SK-N-SH treated with all-trans-retinoic acid at 6 μM for 48 hours (cell line): Measurements from ENCODE around the gene AP2M1.

Experiments
- ATAC-seq: fragments of 200-7000 bp; cut with Tn5 transposase; 3 replicates; pipeline ENCODE4 v1.9.1; 2020; ENCODE audit warnings: mild to moderate bottlenecking, moderate library complexity
- BACH2 ChIP-seq: fragments of 250-450 bp; sonication (Bioruptor Pico); IDR thresholded peaks from 2 replicates; pipeline ENCODE4 v1.9.0; 2021; ENCODE audit warnings: mild to moderate bottlenecking, borderline replicate concordance
- CREB5 ChIP-seq: fragments of 250-450 bp; sonication (Bioruptor Pico); IDR thresholded peaks from 2 replicates; pipeline ENCODE4 v1.5.1; 2020; ENCODE audit warnings: low read depth, mild to moderate bottlenecking, moderate library complexity
- CSDC2 ChIP-seq: fragments of 250-450 bp; sonication (Bioruptor Pico); IDR thresholded peaks from 2 replicates; pipeline ENCODE4 v1.5.0; 2020; ENCODE audit warnings: mild to moderate bottlenecking, moderate library complexity
- CSRNP3 ChIP-seq: fragments of 250-450 bp; sonication (Bioruptor Pico); IDR thresholded peaks from 2 replicates; pipeline ENCODE4 v1.5.1; 2021; ENCODE audit warnings: mild to moderate bottlenecking, moderate library complexity
- ESRRG ChIP-seq: fragments of 250-450 bp; sonication (Bioruptor Pico); IDR thresholded peaks from 2 replicates; pipeline ENCODE4 v1.6.1; 2021; ENCODE audit warnings: mild to moderate bottlenecking
- GLIS3 ChIP-seq: fragments of 250-450 bp; sonication (Bioruptor Pico); IDR thresholded peaks from 2 replicates; pipeline ENCODE4 v1.5.0; 2020; ENCODE audit warnings: mild to moderate bottlenecking, moderate library complexity
- ISL1 ChIP-seq: fragments of 250-450 bp; sonication (Bioruptor Pico); IDR thresholded peaks from 2 replicates; pipeline ENCODE4 v2.1.2; 2022; ENCODE audit warnings: mild to moderate bottlenecking, moderate library complexity
- OSR1 ChIP-seq: fragments of 250-450 bp; sonication (Bioruptor Pico); IDR thresholded peaks from 2 replicates; pipeline ENCODE4 v1.8.0; 2022; ENCODE audit warnings: moderate library complexity, mild to moderate bottlenecking, inconsistent platforms
- PATZ1 ChIP-seq: fragments of 250-450 bp; sonication (Bioruptor Pico); IDR thresholded peaks from 2 replicates; pipeline ENCODE4 v1.8.0; 2020; ENCODE audit warnings: mild to moderate bottlenecking, moderate library complexity, borderline replicate concordance
- PPARA ChIP-seq: fragments of 250-450 bp; sonication (Bioruptor Pico); IDR thresholded peaks from 2 replicates; pipeline ENCODE4 v1.5.0; 2020; ENCODE audit warnings: mild to moderate bottlenecking, borderline replicate concordance
- RARB ChIP-seq: fragments of 250-450 bp; sonication (Bioruptor Pico); IDR thresholded peaks from 2 replicates; pipeline ENCODE4 v1.8.0; 2021; ENCODE audit warnings: mild to moderate bottlenecking, moderate library complexity
- SNAI2 ChIP-seq: fragments of 250-450 bp; sonication (Bioruptor Pico); IDR thresholded peaks from 2 replicates; pipeline ENCODE4 v1.5.0; 2020; ENCODE audit warnings: mild to moderate bottlenecking, moderate library complexity
- TCF4 ChIP-seq: fragments of 250-450 bp; sonication (Bioruptor Pico); IDR thresholded peaks from 2 replicates; pipeline ENCODE4 v1.8.0; 2021; ENCODE audit warnings: mild to moderate bottlenecking, moderate library complexity, borderline replicate concordance
- TOX ChIP-seq: fragments of 250-450 bp; sonication (Bioruptor Pico); IDR thresholded peaks from 2 replicates; pipeline ENCODE4 v1.8.0; 2021; ENCODE audit warnings: mild to moderate bottlenecking, moderate library complexity, borderline replicate concordance
- ZC3H10 ChIP-seq: fragments of 250-450 bp; sonication (Bioruptor Pico); IDR thresholded peaks from 2 replicates; pipeline ENCODE4 v1.5.1; 2021; ENCODE audit warnings: mild to moderate bottlenecking, moderate library complexity
- ZFP3 ChIP-seq: fragments of 250-450 bp; sonication (Bioruptor Pico); IDR thresholded peaks from 2 replicates; pipeline ENCODE4 v1.5.0; 2020; ENCODE audit warnings: mild to moderate bottlenecking, moderate library complexity
- ZFP30 ChIP-seq: fragments of 450-650 bp; formaldehyde crosslinking; IDR thresholded peaks from 2 replicates; pipeline ENCODE4 v1.5.0; 2022; ENCODE audit warnings: mild to moderate bottlenecking, moderate library complexity
- ZNF565 ChIP-seq: fragments of 450-650 bp; formaldehyde crosslinking; conservative IDR thresholded peaks from 2 replicates; pipeline ENCODE4 v1.5.0; 2020; ENCODE audit warnings: low read depth, mild to moderate bottlenecking, moderate library complexity
- ZNF70 ChIP-seq: fragments of 450-650 bp; formaldehyde crosslinking; IDR thresholded peaks from 2 replicates; pipeline ENCODE4 v1.5.0; 2020; ENCODE audit warnings: mild to moderate bottlenecking, moderate library complexity
- ZNF8 ChIP-seq: fragments of 450-650 bp; formaldehyde crosslinking; IDR thresholded peaks from 2 replicates; pipeline ENCODE4 v1.5.0; 2020; ENCODE audit warnings: mild to moderate bottlenecking, moderate library complexity

AP2M1 gene

DNA sequence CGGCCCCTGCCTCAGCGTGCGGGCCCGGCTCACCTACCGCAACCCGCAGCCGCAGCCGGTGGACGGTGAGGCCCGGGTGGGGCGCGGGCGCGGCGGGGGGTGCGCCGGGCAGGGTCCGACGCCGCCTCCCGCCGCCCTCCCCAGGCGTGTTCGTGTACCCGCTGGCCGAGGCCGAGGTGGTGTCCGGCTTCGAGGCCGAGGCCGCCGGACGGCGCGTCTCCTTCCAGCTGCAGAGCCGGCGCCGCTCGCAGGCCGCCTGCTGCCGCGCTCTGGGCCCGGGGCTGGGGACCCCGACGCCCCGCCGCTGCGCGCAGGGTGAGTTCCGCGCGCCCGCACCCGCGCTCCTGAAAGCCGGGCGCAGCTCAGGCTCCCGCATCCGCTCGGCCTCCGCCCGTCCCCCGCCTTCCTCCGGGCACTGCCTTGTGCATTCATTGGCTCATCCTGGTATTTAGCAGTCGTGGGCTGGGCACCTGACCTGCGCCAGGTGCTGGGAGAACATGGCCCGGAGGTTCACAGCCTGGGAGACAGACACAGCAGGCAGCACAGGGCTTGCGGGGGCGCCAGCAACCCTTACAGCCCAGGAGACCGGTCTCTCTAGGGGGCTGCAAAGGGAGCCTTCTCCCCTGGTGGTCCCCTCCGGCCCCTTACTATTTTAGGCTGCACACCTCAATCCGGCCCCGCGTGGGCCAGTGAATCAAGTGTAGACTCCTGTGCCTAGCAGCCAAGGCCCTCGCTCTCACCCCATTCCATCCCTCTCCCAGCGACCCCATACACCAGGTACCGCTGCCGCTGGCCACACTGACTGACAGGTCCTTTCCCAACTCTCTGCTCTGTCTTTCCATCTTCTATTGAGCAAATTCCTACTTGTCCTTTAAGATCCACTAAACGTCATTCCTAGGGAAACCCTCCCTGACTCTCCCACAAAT is 56.2 kb downstream of the AP2M1 start:
- no peak for TF ChIP-seq PPARA (CRISPR knock-in tag)
- TF ChIP-seq TOX (CRISPR knock-in tag) = no peak
- no peak for TF ChIP-seq GLIS3 (CRISPR knock-in tag)
- TF ChIP-seq SNAI2 (CRISPR knock-in tag) = no peak
- TF ChIP-seq BACH2 (CRISPR knock-in tag) = no peak
- TF ChIP-seq ZC3H10 (CRISPR knock-in tag) = no peak
- no peak for TF ChIP-seq ZFP3 (CRISPR knock-in tag)
- TF ChIP-seq ESRRG (CRISPR knock-in tag) = no peak
- no peak for TF ChIP-seq CREB5 (CRISPR knock-in tag)
- no peak for TF ChIP-seq ISL1 (CRISPR knock-in tag)
- TF ChIP-seq OSR1 (CRISPR knock-in tag) = no peak
- ATAC-seq = no peak

DNA sequence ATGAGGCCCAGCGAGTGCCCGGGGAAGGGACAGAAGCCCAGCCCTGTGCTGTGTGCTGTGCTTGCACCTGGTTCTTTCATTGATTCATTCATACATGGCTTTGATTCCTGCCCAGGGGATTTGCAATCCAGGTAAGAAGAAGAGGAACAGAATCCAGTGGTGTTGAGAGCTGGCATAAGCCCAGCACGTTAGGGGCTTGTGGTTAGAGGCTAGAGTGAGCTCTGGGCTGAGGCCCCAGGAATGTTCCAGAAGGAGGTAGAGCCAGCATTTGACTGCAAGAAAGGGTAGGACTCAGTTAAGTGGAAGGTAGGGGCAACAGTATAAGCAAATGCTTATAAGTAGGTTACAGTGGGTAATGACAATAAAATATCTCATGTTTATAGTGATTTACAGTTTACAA is 57.0 kb downstream of the AP2M1 start:
- ATAC-seq = no peak
- no peak for TF ChIP-seq TOX (CRISPR knock-in tag)
- no peak for TF ChIP-seq ZNF70
- TF ChIP-seq OSR1 (CRISPR knock-in tag) = no peak
- TF ChIP-seq CSRNP3 (CRISPR knock-in tag) = no peak
- TF ChIP-seq ZFP30 (CRISPR knock-in tag) = no peak
- TF ChIP-seq ZNF565 (CRISPR knock-in tag) = no peak
- no peak for TF ChIP-seq CREB5 (CRISPR knock-in tag)
- no peak for TF ChIP-seq CSDC2 (CRISPR knock-in tag)
- TF ChIP-seq TCF4 (CRISPR knock-in tag) = no peak
- TF ChIP-seq RARB = no peak
- no peak for TF ChIP-seq ISL1 (CRISPR knock-in tag)
- TF ChIP-seq PATZ1 (CRISPR knock-in tag) = no peak
- TF ChIP-seq ZC3H10 (CRISPR knock-in tag) = no peak

- no peak for ATAC-seq
- TF ChIP-seq RARB (no peak), CSRNP3 (CRISPR knock-in tag) (no peak), ZNF8 (CRISPR knock-in tag) (no peak), CREB5 (CRISPR knock-in tag) (no peak)
These were observed 58.6 kb downstream of the AP2M1 start for GRCh38 chr3:184233127-184233843.
